NB4 (cell line): ENCODE measurements around the gene RRP36.
"Not testable (repeated sequence)": the region's sequence is repeated elsewhere in the genome, so short reads cannot be mapped to it uniquely, and the experiment has no call there.

Experiments used
- DNase-seq: peaks from one replicate; pipeline ENCODE4 v3.0.0; 2010; ENCODE audit warnings: low read depth
- H3K4me3 ChIP-seq: one replicate; pipeline ENCODE4 v1.5.1; 2011; ENCODE audit warnings: mild to moderate bottlenecking, low read depth, low read length, moderate library complexity
- MAX ChIP-seq: IDR thresholded peaks from 2 replicates; pipeline ENCODE4 v1.6.1; 2011; ENCODE audit warnings: low read depth, low read length
- MYC ChIP-seq: IDR thresholded peaks from 2 replicates; pipeline ENCODE4 v1.6.1; 2011; ENCODE audit warnings: low read depth, low read length
- POLR2A ChIP-seq: IDR thresholded peaks from 2 replicates; pipeline ENCODE4 v1.6.1; 2011; ENCODE audit warnings: mild to moderate bottlenecking; ENCODE audit not compliant: insufficient read length; ENCODE audit errors: extremely low read depth
- TF ChIP-seq, protein P1 (sequence below): IDR thresholded peaks from one replicate; pipeline ENCODE4 v1.5.1; 2012; ENCODE audit warnings: low read depth, low read length

Gene RRP36

DNA sequence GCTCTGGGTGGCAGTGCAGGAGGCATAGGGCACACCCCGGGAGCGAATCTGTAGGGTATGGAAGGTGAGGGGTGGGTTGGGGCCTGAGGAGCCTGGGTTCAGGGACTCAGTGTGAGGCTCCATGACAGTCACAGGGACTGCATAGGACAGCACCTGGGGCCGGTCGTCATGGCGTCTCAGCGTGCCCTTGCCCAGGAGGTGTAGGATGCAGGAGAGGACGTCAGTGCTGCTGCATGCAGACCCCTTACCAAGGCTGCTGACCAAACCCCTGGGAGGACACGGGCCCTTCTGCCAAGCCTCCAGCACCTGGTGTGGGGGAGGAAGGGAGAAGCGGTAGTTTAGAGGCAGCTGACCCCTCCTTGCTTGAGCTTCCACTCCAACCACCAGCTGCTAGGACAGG lies 16.3 kb downstream of the RRP36 start:
- TF ChIP-seq POLR2A, result no peak
- TF ChIP-seq MYC, result no peak
- no peak for TF ChIP-seq MAX
- TF ChIP-seq, protein P1, sequence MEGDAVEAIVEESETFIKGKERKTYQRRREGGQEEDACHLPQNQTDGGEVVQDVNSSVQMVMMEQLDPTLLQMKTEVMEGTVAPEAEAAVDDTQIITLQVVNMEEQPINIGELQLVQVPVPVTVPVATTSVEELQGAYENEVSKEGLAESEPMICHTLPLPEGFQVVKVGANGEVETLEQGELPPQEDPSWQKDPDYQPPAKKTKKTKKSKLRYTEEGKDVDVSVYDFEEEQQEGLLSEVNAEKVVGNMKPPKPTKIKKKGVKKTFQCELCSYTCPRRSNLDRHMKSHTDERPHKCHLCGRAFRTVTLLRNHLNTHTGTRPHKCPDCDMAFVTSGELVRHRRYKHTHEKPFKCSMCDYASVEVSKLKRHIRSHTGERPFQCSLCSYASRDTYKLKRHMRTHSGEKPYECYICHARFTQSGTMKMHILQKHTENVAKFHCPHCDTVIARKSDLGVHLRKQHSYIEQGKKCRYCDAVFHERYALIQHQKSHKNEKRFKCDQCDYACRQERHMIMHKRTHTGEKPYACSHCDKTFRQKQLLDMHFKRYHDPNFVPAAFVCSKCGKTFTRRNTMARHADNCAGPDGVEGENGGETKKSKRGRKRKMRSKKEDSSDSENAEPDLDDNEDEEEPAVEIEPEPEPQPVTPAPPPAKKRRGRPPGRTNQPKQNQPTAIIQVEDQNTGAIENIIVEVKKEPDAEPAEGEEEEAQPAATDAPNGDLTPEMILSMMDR, result no peak
- no peak for DNase-seq
- H3K4me3 ChIP-seq, result no peak overlapping the region

GRCh38 chr6:43038727-43039126 lies 17.3 kb downstream of the RRP36 start:
- no peak overlapping the region for H3K4me3 ChIP-seq
- no peak for DNase-seq
- no peak for TF ChIP-seq POLR2A
- no peak for TF ChIP-seq MYC
- TF ChIP-seq, protein P1, result no peak
- no peak for TF ChIP-seq MAX

- DNase-seq, result no peak
- no peak overlapping the region for H3K4me3 ChIP-seq
- TF ChIP-seq MAX (no peak), MYC (no peak), POLR2A (no peak)
- TF ChIP-seq, protein P1, result no peak
These were observed 19.3 kb downstream of the RRP36 start for GRCh38 chr6:43040542-43041257.

DNA sequence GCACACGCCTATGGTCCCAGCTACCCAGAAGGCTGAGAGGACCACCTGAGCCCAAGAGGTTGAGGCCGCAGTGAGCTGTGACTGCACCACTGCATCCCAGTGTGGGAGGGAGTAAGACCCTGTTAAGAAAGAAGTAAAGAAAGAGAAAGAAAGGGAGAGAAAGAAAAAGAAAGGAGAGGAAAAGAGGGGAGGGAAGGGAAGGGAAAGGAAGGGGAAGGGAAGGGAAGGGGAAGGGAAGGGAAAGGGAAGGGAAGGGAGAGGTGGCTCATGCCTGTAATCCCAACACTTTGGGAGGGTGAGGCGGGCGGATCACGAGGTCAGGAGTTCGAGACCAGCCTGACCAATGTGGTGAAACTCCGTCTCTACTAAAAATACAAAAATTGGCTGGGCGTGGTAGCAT lies 20.1 kb downstream of the RRP36 start:
- not testable (repeated sequence) for DNase-seq

GRCh38 chr6:43043310-43043709 lies 21.9 kb downstream of the RRP36 start:
- H3K4me3 ChIP-seq, result no peak overlapping the region
- TF ChIP-seq, protein P1, result no peak
- no peak for TF ChIP-seq POLR2A
- no peak for TF ChIP-seq MAX
- TF ChIP-seq MYC, result no peak
- no peak for DNase-seq

More for the DNA sequence above, 20.1 kb downstream of the RRP36 start:
- H3K4me3 ChIP-seq, result not testable (repeated sequence)

DNA sequence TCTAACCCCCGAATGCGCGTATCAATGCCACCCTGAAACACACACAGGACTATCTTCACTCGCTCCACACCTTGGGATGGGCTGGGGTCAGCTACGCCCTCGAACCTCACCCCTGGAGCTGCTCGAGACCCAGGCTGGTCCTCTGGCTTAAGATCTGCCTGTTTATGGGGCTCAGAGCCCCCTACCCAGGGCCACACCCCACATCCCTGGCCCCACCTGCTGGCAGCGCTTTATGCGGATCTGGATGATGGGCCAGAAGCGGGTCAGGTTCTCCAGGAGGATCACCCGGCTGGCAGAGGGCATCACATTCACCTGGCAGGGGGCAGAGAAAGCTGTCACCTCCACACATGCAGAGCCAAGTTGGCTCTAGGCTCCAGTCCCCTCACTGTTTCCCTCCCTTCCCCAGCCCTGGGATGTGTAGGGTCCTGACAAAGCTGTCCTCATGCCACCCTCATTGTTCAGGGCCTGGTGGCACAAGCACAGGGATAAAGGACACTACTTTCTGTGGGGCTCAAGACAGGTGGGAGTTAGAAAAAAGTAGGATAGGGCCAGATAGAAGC lies 24.0 kb downstream of the RRP36 start:
- DNase-seq, result no peak
- no peak for TF ChIP-seq MYC
- no peak overlapping the region for H3K4me3 ChIP-seq

DNA sequence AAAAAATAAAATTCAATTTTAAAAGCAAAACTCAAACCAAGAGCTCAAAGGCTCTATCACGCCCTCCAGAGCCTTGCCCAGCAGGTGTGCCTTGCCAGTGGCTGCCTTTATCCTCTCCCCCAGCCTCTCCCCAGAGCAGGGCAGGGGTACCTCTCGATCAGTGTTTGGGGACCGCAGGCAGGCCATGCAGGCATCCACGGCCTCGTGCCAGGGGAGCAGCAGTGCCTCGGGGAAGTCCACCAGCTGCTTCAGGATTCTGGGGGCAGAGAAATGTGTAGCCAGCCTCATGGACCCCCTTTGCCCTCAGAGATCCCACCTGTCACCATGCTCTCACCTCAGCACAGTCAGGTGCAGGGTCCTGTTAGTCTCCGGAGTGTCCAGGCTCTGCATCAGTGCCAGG lies 26.6 kb downstream of the RRP36 start:
- no peak for DNase-seq
- no peak for TF ChIP-seq POLR2A
- no peak for TF ChIP-seq MYC
- no peak for TF ChIP-seq MAX
- TF ChIP-seq, protein P1, result no peak
- H3K4me3 ChIP-seq, result no peak overlapping the region
